Psoas muscle (tissue), 8 donors: ENCODE results near the gene SPOCK3. TPM values are rescaled to one million over a fixed set of nuclear protein-coding genes. Genes with fewer than 3 reads are reported as not detected.

Experiments used
- ATAC-seq, 4 donors: fragments of 200-7000 bp; cut with Tn5 transposase; one replicate each; pipeline ENCODE4 v1.9.1; 2020; ENCODE audit warnings: moderate library complexity in 3 of 4, mild to moderate bottlenecking in 2 of 4
- DNase-seq, 2 donors: peaks; one replicate each; pipeline ENCODE4 v3.0.0-alpha.2; 2020
- H3K27ac ChIP-seq: fragments of 200-600 bp; one replicate; pipeline ENCODE4 v1.8.0; 2022
- H3K27me3 ChIP-seq, 3 donors: fragments of 200-600 bp in 1 of 3; one replicate each; pipeline versions ENCODE4 v1.6.1 to v1.8.0; 2013 to 2022; ENCODE audit warnings: low read length in 2 of 3, mild to moderate bottlenecking in 2 of 3, moderate library complexity in 1 of 3; ENCODE audit not compliant: insufficient read depth in 3 of 3
- H3K36me3 ChIP-seq, 2 donors: fragments of 200-600 bp in 1 of 2; one replicate each; pipeline versions ENCODE4 v1.6.1 to v1.8.0; 2013 to 2022; ENCODE audit warnings: low read depth in 1 of 2, mild to moderate bottlenecking in 1 of 2, moderate library complexity in 1 of 2; ENCODE audit not compliant: insufficient read depth in 1 of 2
- H3K4me1 ChIP-seq: fragments of 200-600 bp; one replicate; pipeline ENCODE4 v1.8.0; 2022
- H3K4me3 ChIP-seq: fragments of 200-600 bp; one replicate; pipeline ENCODE4 v1.8.0; 2022; ENCODE audit warnings: mild to moderate bottlenecking
- H3K9me3 ChIP-seq: fragments of 200-600 bp; one replicate; pipeline ENCODE4 v1.8.0; 2022
- WGBS, 3 donors: extraction: QIAGEN DNeasy Blood & Tissue Kit; methylation state at CpG; one replicate each; pipeline versions ENCODE4 v1.1.6 to v1.1.7; 2013; 5-methylcytosine and 5-hydroxymethylcytosine counted together
- intact Hi-C, 2 donors: fragments of 100-400 bp; cut with DNase I; formaldehyde crosslinking; loops; one replicate each; pipeline versions ENCODE4 v1.11.0 to v1.14.2; 2022
- polyA plus RNA-seq, 3 donors: library from polyadenylated mRNA; stranded (reverse); fragments of 200-250 nt; gene quantifications; one replicate each; pipeline ENCODE4 v1.2.3, GENCODE V29; 2013
- total RNA-seq, 4 donors: library from RNA; stranded (reverse); fragmentation: NEBNext Ultra II Directional in 2 of 4; extraction: Animal tissue kit (Norgen Biotek cat#: 25700) in 2 of 4; gene quantifications; one replicate each; pipeline versions ENCODE4 v1.2.1 to v1.2.4, GENCODE V29; 2021 to 2023
- TF ChIP-seq, protein P1 (sequence below): fragments of 200-600 bp; IDR thresholded peaks from one replicate; pipeline ENCODE4 v1.8.0; 2022; ENCODE audit warnings: antibody characterized with exemption
- donor health status: healthy with polysubstance abuse.
- donor health status: DM: no; HTN: no; CAD: no; lungs with moderate emphysema.
- donor health status: Bipolar disorder and iron deficiency.
- donor health status: healthy.
- donor health status: DM: yes; HTN: yes; CAD: no.
- donor health status: DM: no; HTN: no; CAD: no.
- donor health status: DM: no; HTN: no; CAD: no.
- donor health status: DM: yes; HTN: yes; CAD: no.

Gene SPOCK3
- total and polyA plus RNA-seq, 7 donors = 0.09 to 1.0 (median 0.11) TPM; not detected in 4

- WGBS, 3 donors = 87 to 95% (median 89%) methylated on average over 2 of the region's 2 CpGs
Observed at GRCh38 chr4:167136270-167136669, 98.0 kb downstream of the SPOCK3 start.

DNA sequence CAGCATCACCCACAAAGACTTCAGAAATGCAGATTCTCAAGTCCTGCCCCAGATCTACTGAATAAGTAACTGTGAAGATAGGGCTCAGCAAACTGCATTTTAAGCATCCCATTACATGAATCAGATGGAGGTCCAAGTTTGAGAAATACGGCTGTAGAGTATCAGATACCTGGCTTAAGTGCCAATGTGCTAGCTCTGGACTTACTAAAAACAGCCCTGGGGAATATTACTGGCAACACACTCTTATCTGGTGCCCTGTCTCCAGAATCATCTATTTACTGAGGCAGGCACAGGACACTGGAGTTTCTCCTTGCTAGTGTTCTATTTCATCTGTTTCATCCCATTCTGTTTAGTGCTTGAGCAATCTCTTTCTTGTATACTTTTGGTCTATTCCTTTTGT lies 105.1 kb downstream of the SPOCK3 start:
- DNase-seq = no peak
- Histone ChIP-seq H3K4me1 (no peaks in the 10 kb centered on the region), H3K36me3 (no peaks in the 10 kb centered on the region), H3K4me3 (no peak overlapping the region), H3K27me3 (no peaks in the 10 kb centered on the region), H3K9me3 (no peaks in the 10 kb centered on the region), H3K27ac (no peak overlapping the region)
- intact Hi-C loops = no loop called here
- WGBS, 3 donors = 29 to 50% (median 34%) methylated on average over 1 of the region's 1 CpG
- TF ChIP-seq, protein P1, sequence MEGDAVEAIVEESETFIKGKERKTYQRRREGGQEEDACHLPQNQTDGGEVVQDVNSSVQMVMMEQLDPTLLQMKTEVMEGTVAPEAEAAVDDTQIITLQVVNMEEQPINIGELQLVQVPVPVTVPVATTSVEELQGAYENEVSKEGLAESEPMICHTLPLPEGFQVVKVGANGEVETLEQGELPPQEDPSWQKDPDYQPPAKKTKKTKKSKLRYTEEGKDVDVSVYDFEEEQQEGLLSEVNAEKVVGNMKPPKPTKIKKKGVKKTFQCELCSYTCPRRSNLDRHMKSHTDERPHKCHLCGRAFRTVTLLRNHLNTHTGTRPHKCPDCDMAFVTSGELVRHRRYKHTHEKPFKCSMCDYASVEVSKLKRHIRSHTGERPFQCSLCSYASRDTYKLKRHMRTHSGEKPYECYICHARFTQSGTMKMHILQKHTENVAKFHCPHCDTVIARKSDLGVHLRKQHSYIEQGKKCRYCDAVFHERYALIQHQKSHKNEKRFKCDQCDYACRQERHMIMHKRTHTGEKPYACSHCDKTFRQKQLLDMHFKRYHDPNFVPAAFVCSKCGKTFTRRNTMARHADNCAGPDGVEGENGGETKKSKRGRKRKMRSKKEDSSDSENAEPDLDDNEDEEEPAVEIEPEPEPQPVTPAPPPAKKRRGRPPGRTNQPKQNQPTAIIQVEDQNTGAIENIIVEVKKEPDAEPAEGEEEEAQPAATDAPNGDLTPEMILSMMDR = no peak
- ATAC-seq = peak in 3 of 4 donors; percentile 31 to 84 (median 49)

More at GRCh38 chr4:167136270-167136669, 98.0 kb downstream of the SPOCK3 start:
- H3K27ac ChIP-seq = no peak overlapping the region
- no peaks in the 10 kb centered on the region for H3K9me3 ChIP-seq
- no peak for ATAC-seq
- H3K4me1 ChIP-seq = no peaks in the 10 kb centered on the region
- TF ChIP-seq, protein P1 = no peak
- H3K27me3 ChIP-seq = no peaks in the 10 kb centered on the region
- H3K4me3 ChIP-seq = no peak overlapping the region
- no peak for DNase-seq
- no peaks in the 10 kb centered on the region for H3K36me3 ChIP-seq
- intact Hi-C loops = no loop called here

- DNase-seq (no peak), ATAC-seq (no peak)
- no peaks in the 10 kb centered on the region for H3K9me3 ChIP-seq
- no peaks in the 10 kb centered on the region for H3K4me1 ChIP-seq
- WGBS, 3 donors = 72 to 75% (median 73%) methylated on average over 2 of the region's 2 CpGs
- TF ChIP-seq, protein P1 = no peak
- H3K4me3 ChIP-seq = no peak overlapping the region
- H3K27ac ChIP-seq = no peak overlapping the region
- H3K36me3 ChIP-seq = no peaks in the 10 kb centered on the region
- intact Hi-C loops = no loop called here
- H3K27me3 ChIP-seq = no peaks in the 10 kb centered on the region
Observed at GRCh38 chr4:167119392-167119791, 114.9 kb downstream of the SPOCK3 start.

DNA sequence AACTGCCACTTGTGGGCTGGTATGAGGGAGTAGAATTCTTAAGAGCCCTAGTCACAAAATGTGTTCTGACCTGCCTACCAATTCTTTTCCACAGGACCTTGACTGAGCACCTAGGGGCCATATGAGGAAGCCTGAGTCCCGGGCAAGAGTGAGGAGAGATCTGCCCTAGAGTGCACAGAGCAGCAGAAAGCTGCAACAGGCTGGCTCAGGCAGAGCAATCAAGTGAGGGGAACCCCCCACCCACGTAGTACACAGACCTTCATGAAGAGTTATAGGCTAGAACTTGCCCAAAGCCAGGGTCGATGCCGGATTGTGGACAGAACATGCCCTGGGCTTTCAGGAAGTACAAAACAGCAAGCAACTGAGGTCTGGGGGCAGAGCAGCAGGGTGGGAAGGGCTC lies 117.0 kb downstream of the SPOCK3 start:
- Histone ChIP-seq H3K4me1 (no peaks in the 10 kb centered on the region), H3K4me3 (no peak overlapping the region), H3K27me3 (no peaks in the 10 kb centered on the region), H3K36me3 (no peaks in the 10 kb centered on the region), H3K27ac (no peak overlapping the region), H3K9me3 (no peaks in the 10 kb centered on the region)
- no peak for ATAC-seq
- TF ChIP-seq, protein P1 = no peak
- DNase-seq = no peak
- intact Hi-C loops = no loop called here
- WGBS, 3 donors = 51 to 78% (median 64%) methylated on average over 4 of the region's 4 CpGs

DNA sequence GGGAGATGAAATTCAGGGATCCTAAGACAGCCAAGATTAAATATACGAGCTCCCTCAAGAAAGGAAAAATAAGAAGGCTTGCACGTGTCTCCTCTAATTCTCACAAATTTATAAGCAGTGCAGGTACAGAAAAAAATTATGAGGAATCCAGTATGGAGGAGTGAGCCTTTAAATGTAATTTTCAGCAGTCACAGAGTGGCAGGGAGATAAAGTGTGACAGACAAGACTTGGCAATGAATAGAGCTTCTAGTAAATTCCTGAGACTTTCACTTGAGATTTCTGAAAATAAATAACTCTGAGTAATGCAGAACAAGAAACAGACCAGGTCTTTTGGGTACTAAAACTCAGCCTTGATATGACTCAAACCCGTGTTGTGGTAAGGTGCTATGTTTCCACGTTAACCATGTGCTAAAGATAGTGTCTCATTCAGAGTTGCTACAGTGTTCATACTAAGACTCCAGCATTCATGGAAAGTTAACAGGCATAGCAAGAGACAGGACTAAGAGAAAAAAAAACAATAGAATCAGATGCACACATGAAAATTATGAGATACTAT lies 119.8 kb downstream of the SPOCK3 start:
- DNase-seq = no peak
- 54 to 62% (median 55%) methylated on average over 4 of the region's 4 CpGs for WGBS, 3 donors
- Histone ChIP-seq H3K9me3 (no peaks in the 10 kb centered on the region), H3K27me3 (no peaks in the 10 kb centered on the region), H3K36me3 (no peaks in the 10 kb centered on the region), H3K4me1 (no peaks in the 10 kb centered on the region), H3K27ac (no peak overlapping the region), H3K4me3 (no peak overlapping the region)
- TF ChIP-seq, protein P1 = no peak
- ATAC-seq = no peak
- intact Hi-C loops = loop anchor here in 1 of 2 donors (5.0 kb wide), 1 partner anchor 103 kb away; no protein-coding TSS in a partner anchor
